ENCODE results near the gene DNAH3. TPM values are rescaled to one million over a fixed set of nuclear protein-coding genes. Genes with fewer than 3 reads are reported as not detected.

DNAH3 gene
- total and polyA plus RNA-seq, 2 of the 13 experiments (the other 11 are each of a cell fraction or from before 2014, with no cell fraction given), result 0.07 to 0.08 TPM

GRCh38 chr16:21101631-21102420 is 48.8 kb downstream of the DNAH3 start (continued):
- TF ChIP-seq NCOR1 (IDR thresholded peaks at IDR 0.05; ENCODE audit: borderline replicate concordance, low read length), result no peak
- TF ChIP-seq ZNF552 (CRISPR knock-in tag; IDR thresholded peaks at IDR 0.05; ENCODE audit: borderline replicate concordance), result no peak
- TF ChIP-seq GMEB1 (CRISPR knock-in tag; IDR thresholded peaks at IDR 0.05; ENCODE audit: borderline replicate concordance), result no peak
- no peak for TF ChIP-seq HIVEP1 (CRISPR knock-in tag; IDR thresholded peaks at IDR 0.05)
- TF ChIP-seq NCOA2 (CRISPR knock-in tag; IDR thresholded peaks at IDR 0.05), result peak; percentile 38; the same call in 1 of the 2 replicates
- TF ChIP-seq MTF2 (CRISPR knock-in tag; IDR thresholded peaks at IDR 0.05; ENCODE audit: borderline replicate concordance), result no peak
- no peak for TF ChIP-seq PAXIP1 (CRISPR knock-in tag; conservative IDR thresholded peaks at IDR 0.05)
- TF ChIP-seq HINFP (CRISPR knock-in tag; IDR thresholded peaks at IDR 0.05; ENCODE audit: low read depth), result no peak
- no peak for TF ChIP-seq ZNF556 (CRISPR knock-in tag; IDR thresholded peaks at IDR 0.05; ENCODE audit: borderline replicate concordance)
- no peak for TF ChIP-seq ZBTB8A (CRISPR knock-in tag; IDR thresholded peaks at IDR 0.05; ENCODE audit: borderline replicate concordance, low read depth)
- TF ChIP-seq ZNF75D (CRISPR knock-in tag; IDR thresholded peaks at IDR 0.05; ENCODE audit: borderline replicate concordance), result no peak
- TF ChIP-seq ZNF773 (CRISPR knock-in tag; IDR thresholded peaks at IDR 0.05; ENCODE audit: borderline replicate concordance), result no peak
- no peak for TF ChIP-seq ZMAT5 (CRISPR knock-in tag; IDR thresholded peaks at IDR 0.05; ENCODE audit: borderline replicate concordance, low read depth)
- TF ChIP-seq GPN1 (CRISPR knock-in tag; IDR thresholded peaks at IDR 0.05; ENCODE audit: borderline replicate concordance), result no peak
- TF ChIP-seq HNF4A (CRISPR knock-in tag; IDR thresholded peaks at IDR 0.05), result no peak
- 0 out of 2 replicates have a peak, but pooled peaks have one; percentile 12 for TF ChIP-seq FOSL2 (CRISPR knock-in tag; IDR thresholded peaks at IDR 0.05)
- no peak for TF ChIP-seq TIGD3 (CRISPR knock-in tag; IDR thresholded peaks at IDR 0.05; ENCODE audit: borderline replicate concordance)
- TF ChIP-seq ZFP90 (CRISPR knock-in tag; IDR thresholded peaks at IDR 0.05; ENCODE audit: borderline replicate concordance), result no peak

Measured in HepG2 (cell line).